Fibroblast of mammary gland (primary cell): ENCODE measurements around the gene PDCD6IP.

Source experiments
- DNase-seq: peaks from one replicate; pipeline ENCODE4 v3.0.0-alpha.2; 2010; ENCODE audit warnings: low read depth
- H3K4me3 ChIP-seq: 2 replicates; pipeline ENCODE4 v1.5.1; 2011; ENCODE audit warnings: low read depth, mild to moderate bottlenecking, low read length, moderate library complexity; ENCODE audit not compliant: control insufficient read depth
- CTCF ChIP-seq: conservative IDR thresholded peaks from 2 replicates; pipeline ENCODE4 v1.5.1; 2011; ENCODE audit warnings: low read depth, low read length, inconsistent platforms; ENCODE audit not compliant: control insufficient read depth, insufficient read depth

Gene PDCD6IP

GRCh38 chr3:33795131-33795530, 3.3 kb upstream of the PDCD6IP start:
- H3K4me3 ChIP-seq: no peak overlapping the region
- no peak for TF ChIP-seq CTCF
- no peak for DNase-seq

GRCh38 chr3:33795856-33796536, 2.4 kb upstream of the PDCD6IP start:
- TF ChIP-seq CTCF: no peak

GRCh38 chr3:33798113-33798417, 365 bp upstream of the PDCD6IP start:
- no peak for TF ChIP-seq CTCF
- H3K4me3 ChIP-seq: peak overlapping the region; percentile 68
- DNase-seq: no peak

More at GRCh38 chr3:33795856-33796536, 2.4 kb upstream of the PDCD6IP start:
- DNase-seq: no peak
- no peak overlapping the region for H3K4me3 ChIP-seq

GRCh38 chr3:33799202-33799551, 747 bp downstream of the PDCD6IP start:
- peak overlapping the region; percentile 68 for H3K4me3 ChIP-seq
- TF ChIP-seq CTCF: no peak
- DNase-seq: no peak

- H3K4me3 ChIP-seq: no peak overlapping the region
- DNase-seq: no peak
- TF ChIP-seq CTCF: no peak
These were observed 4.8 kb downstream of the PDCD6IP start for GRCh38 chr3:33803252-33803651.

- H3K4me3 ChIP-seq: no peak overlapping the region
- DNase-seq: no peak
- no peak for TF ChIP-seq CTCF
These were observed 5.6 kb downstream of the PDCD6IP start for GRCh38 chr3:33803894-33804526.
